GM23248 (cell line): ENCODE measurements around the gene TCF7L2. TPM values are rescaled to one million over a fixed set of nuclear protein-coding genes. Genes with fewer than 3 reads are reported as not detected.

Experiments used
- DNase-seq: peaks from one replicate; pipeline ENCODE4 v3.0.0-alpha.2; 2015
- H2AFZ ChIP-seq: fragments of 200-600 bp; sonication (generic); 2 replicates; pipeline ENCODE4 v1.6.1; 2016; ENCODE audit warnings: antibody characterized with exemption
- H3F3A ChIP-seq: fragments of 200-600 bp; sonication (generic); 2 replicates; pipeline ENCODE4 v1.6.1; 2016; ENCODE audit warnings: mild to moderate bottlenecking, antibody characterized with exemption, mixed run types; ENCODE audit not compliant: insufficient read depth
- H3K27ac ChIP-seq: fragments of 200-600 bp; sonication (generic); 2 replicates; pipeline ENCODE4 v1.5.1; 2016; ENCODE audit warnings: mild to moderate bottlenecking
- H3K27me3 ChIP-seq: fragments of 200-600 bp; sonication (generic); replicated peaks from 2 replicates; pipeline ENCODE4 v1.6.1; 2016; ENCODE audit warnings: mild to moderate bottlenecking; ENCODE audit not compliant: insufficient read depth
- H3K36me3 ChIP-seq: fragments of 200-600 bp; sonication (generic); 2 replicates; pipeline ENCODE4 v1.6.1; 2016; ENCODE audit warnings: low read depth, mild to moderate bottlenecking
- H3K4me1 ChIP-seq: fragments of 200-600 bp; sonication (generic); 2 replicates; pipeline ENCODE4 v1.6.1; 2016; ENCODE audit warnings: mild to moderate bottlenecking; ENCODE audit not compliant: insufficient read depth
- H3K4me2 ChIP-seq: fragments of 200-600 bp; sonication (generic); one replicate; pipeline ENCODE4 v1.6.1; 2016; ENCODE audit warnings: mild to moderate bottlenecking; ENCODE audit not compliant: unreplicated experiment
- H3K4me3 ChIP-seq: fragments of 200-600 bp; sonication (generic); 2 replicates; pipeline ENCODE4 v1.5.1; 2016; ENCODE audit warnings: mild to moderate bottlenecking
- H3K79me2 ChIP-seq: fragments of 200-600 bp; sonication (generic); 2 replicates; pipeline ENCODE4 v1.6.1; 2016; ENCODE audit warnings: mild to moderate bottlenecking; ENCODE audit not compliant: insufficient read depth
- H3K9ac ChIP-seq: fragments of 200-600 bp; sonication (generic); 2 replicates; pipeline ENCODE4 v1.6.1; 2016; ENCODE audit warnings: mild to moderate bottlenecking
- H3K9me2 ChIP-seq: fragments of 200-600 bp; sonication (generic); 2 replicates; pipeline ENCODE4 v1.6.1; 2016; ENCODE audit warnings: mixed run types, mild to moderate bottlenecking, moderate library complexity; ENCODE audit not compliant: insufficient read depth
- H3K9me3 ChIP-seq: fragments of 200-600 bp; sonication (generic); one replicate; pipeline ENCODE4 v1.6.1; 2017; ENCODE audit warnings: low read depth
- H4K20me1 ChIP-seq: fragments of 200-600 bp; sonication (generic); 2 replicates; pipeline ENCODE4 v1.6.0; 2016; ENCODE audit not compliant: insufficient read depth
- EZH2 ChIP-seq: fragments of 200-600 bp; sonication (generic); IDR thresholded peaks from 2 replicates; pipeline ENCODE4 v1.6.1; 2018; ENCODE audit warnings: antibody characterized with exemption, mild to moderate bottlenecking; ENCODE audit not compliant: insufficient read depth, poor library complexity, severe bottlenecking
- EZH2phosphoT487 ChIP-seq: fragments of 200-600 bp; sonication (generic); IDR thresholded peaks from 2 replicates; pipeline ENCODE4 v1.6.1; 2018; ENCODE audit warnings: antibody characterized with exemption, moderate library complexity, mild to moderate bottlenecking, low read depth; ENCODE audit not compliant: insufficient read depth
- WGBS, 2 experiments: methylation state at CpG; one replicate each; pipeline ENCODE4 v1.1.6; 2015 to 2017; ENCODE audit warnings: low lambda C conversion rate in 2 of 2, low coverage in 1 of 2; ENCODE audit errors: missing lambda C conversion rate in 2 of 2; 5-methylcytosine and 5-hydroxymethylcytosine counted together
- in situ Hi-C: fragments of 300-500 bp; cut with MboI; formaldehyde crosslinking; loops from 2 replicates; pipeline ENCODE4 v1.15.0; 2020
- polyA plus RNA-seq: library from polyadenylated mRNA; unstranded; fragments of >200 nt; fragmentation: Nextera tagmentation; extraction: Ambion mirVana; gene quantifications from 2 replicates; pipeline ENCODE4 v1.2.1, GENCODE V29; 2016
- total RNA-seq: library from RNA; depleted of rRNA; stranded (reverse); fragments of >200 nt; shearing (Covaris generic); gene quantifications from 2 replicates; pipeline ENCODE4 v1.2.3, GENCODE V29; 2014

The TCF7L2 gene
- total and polyA plus RNA-seq, 2 experiments from 2014 or later = 6.2 to 19.3 TPM

DNA sequence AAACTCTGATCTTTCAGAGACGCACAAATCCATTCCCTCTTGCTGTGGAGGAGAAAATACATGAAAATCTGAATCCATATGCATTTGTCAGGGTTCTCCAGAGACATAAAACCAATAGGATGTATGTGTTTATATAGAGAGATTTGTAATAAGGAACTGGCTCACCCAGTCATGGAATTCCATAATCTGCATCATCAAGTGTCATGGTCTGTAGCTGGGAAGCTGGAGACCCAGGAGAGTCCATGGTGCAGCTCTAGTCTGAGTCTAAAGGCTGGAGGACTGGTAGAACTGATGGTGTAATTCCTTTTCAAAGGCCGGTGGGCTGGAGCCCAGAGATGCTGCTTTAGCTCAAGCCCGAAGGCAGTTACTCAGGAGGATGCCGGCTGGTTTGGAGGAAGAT, 134.0 kb downstream of the TCF7L2 start:
- H3K27ac ChIP-seq = peak overlapping the region; percentile 28
- DNase-seq = peak; percentile 49
- WGBS, 2 experiments = 44 to 51% methylated on average over 4 of the region's 4 CpGs
- in situ Hi-C loops = no loop called here
- H2AFZ ChIP-seq = no peak overlapping the region
- no peak overlapping the region for H3K4me2 ChIP-seq
- no peaks in the 10 kb centered on the region for H3K9me3 ChIP-seq
- no peak overlapping the region for H3K4me3 ChIP-seq
- no peak overlapping the region for H3K9ac ChIP-seq
- H3K79me2 ChIP-seq = peaks cover 92% of the 10 kb centered on the region
- no peaks in the 10 kb centered on the region for H4K20me1 ChIP-seq
- H3K36me3 ChIP-seq = no peaks in the 10 kb centered on the region
- H3K4me1 ChIP-seq = peaks cover 31% of the 10 kb centered on the region
- no peak for TF ChIP-seq EZH2phosphoT487
- no peak for TF ChIP-seq EZH2
- H3K9me2 ChIP-seq = no peaks in the 10 kb centered on the region
- no peaks in the 10 kb centered on the region for H3K27me3 ChIP-seq
- peaks cover 23% of the 10 kb centered on the region for H3F3A ChIP-seq

DNA sequence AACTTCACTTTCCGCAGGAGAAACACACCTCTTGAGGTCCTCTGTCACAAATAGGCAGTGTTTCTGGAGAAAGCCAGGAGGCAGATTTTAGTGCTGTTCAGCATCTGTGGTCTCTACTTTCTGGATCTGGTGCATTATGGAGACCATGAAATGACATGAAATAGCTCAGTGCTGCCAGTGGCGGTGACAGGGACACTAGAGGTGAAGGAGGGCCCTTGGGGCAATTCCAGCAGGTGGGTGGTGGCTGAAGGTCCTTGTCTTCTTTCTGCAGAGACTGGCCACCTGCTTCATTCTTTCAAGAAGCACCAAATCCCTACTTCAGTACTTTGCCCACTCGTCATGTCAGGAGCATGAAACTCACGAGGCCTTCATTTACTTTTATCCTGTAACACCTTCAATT, 135.7 kb downstream of the TCF7L2 start:
- Histone ChIP-seq H3K36me3 (no peaks in the 10 kb centered on the region), H2AFZ (no peak overlapping the region), H3K27me3 (no peaks in the 10 kb centered on the region), H3K9me3 (no peaks in the 10 kb centered on the region), H3K9ac (no peak overlapping the region), H3F3A (peaks cover 23% of the 10 kb centered on the region), H3K9me2 (no peaks in the 10 kb centered on the region), H4K20me1 (no peaks in the 10 kb centered on the region), H3K4me3 (no peak overlapping the region), H3K4me1 (peaks cover 31% of the 10 kb centered on the region), H3K79me2 (peaks cover 90% of the 10 kb centered on the region), H3K4me2 (no peak overlapping the region), H3K27ac (no peak overlapping the region)
- in situ Hi-C loops = no loop called here
- no peak for DNase-seq
- WGBS, 2 experiments = 100% methylated on average over 4 of the region's 4 CpGs
- TF ChIP-seq EZH2 = no peak
- TF ChIP-seq EZH2phosphoT487 = no peak

DNA sequence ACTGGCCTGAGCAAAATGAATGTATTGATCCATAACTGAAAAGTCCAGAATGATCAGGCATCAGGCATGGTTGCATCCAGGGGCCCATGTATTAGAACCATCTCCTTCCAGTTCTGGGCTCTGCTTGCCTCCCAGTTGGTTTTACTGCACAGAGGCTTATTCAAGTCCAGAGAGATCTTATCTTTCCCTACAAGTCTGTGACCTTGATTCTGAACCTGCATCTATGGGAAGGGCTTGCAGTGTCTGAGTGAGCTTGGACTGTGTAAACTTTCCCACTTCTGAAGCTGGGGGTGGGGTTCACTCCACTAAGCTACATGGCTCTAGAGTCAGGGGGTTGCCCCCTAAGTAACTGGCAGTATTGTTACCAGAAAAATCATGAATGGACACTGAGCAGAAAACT, 136.2 kb downstream of the TCF7L2 start:
- H3K79me2 ChIP-seq = peaks cover 85% of the 10 kb centered on the region
- no peak overlapping the region for H2AFZ ChIP-seq
- no peak for TF ChIP-seq EZH2
- no peak for TF ChIP-seq EZH2phosphoT487
- peak overlapping the region; percentile 64 for H3K9ac ChIP-seq
- no peaks in the 10 kb centered on the region for H3K9me2 ChIP-seq
- peaks cover 31% of the 10 kb centered on the region for H3K4me1 ChIP-seq
- peaks cover 23% of the 10 kb centered on the region for H3F3A ChIP-seq
- in situ Hi-C loops = no loop called here
- no peaks in the 10 kb centered on the region for H3K9me3 ChIP-seq
- H3K4me3 ChIP-seq = no peak overlapping the region
- H3K27me3 ChIP-seq = no peaks in the 10 kb centered on the region
- H3K36me3 ChIP-seq = no peaks in the 10 kb centered on the region; the same call in 1 of the 2 replicates
- H4K20me1 ChIP-seq = no peaks in the 10 kb centered on the region
- peak overlapping the region; percentile 25 for H3K4me2 ChIP-seq
- H3K27ac ChIP-seq = peak overlapping the region; percentile 88
- no peak for DNase-seq

DNA sequence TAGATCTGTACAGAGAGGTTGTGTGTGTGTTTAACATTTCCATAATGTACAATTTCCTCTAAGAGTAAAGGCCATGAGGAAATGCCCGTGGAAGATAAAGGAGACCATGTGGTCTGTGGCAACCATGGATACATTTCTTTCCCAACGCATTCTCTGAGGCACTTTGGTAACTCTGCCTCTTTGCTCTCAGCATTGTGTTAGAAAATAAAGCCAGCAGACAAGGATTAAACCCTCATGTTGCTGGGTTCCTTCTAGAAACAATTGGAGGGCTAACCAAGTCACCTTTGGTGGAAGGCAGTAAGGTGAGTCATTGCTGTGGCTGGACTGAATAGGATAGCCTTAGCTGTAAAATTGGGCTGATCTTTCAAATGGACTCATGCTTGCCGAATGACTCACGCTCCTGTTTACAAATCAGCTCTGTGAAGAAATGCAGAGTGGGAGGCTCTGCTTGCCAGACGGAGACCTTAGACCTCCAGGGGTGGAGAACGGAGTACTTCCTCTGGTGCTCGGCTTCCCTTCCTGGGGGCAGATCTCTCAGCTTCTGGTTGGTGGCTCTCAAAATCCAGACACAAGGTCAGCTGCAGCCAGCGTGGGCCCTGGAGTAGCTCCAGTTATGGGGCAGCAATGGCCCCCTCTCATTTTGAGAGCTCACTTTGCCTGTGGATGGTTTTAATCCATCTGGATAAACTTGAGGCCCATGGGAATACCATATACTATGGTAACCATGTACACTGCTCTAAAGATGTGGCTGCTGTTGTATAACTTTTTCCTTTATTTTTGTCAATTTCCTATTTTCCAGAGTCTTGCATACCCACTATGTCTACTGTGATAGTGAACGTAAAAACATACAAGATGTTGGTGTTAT, 137.3 kb downstream of the TCF7L2 start:
- TF ChIP-seq EZH2 = no peak
- no peak for TF ChIP-seq EZH2phosphoT487
- Histone ChIP-seq H3K9ac (peak overlapping the region; percentile 64), H4K20me1 (no peaks in the 10 kb centered on the region), H3K4me3 (no peak overlapping the region), H3K4me2 (peak overlapping the region; percentile 28), H3K4me1 (peaks cover 31% of the 10 kb centered on the region), H3K9me3 (no peaks in the 10 kb centered on the region), H3F3A (peaks cover 23% of the 10 kb centered on the region), H3K36me3 (no peaks in the 10 kb centered on the region; the same call in 1 of the 2 replicates), H3K9me2 (no peaks in the 10 kb centered on the region), H3K27ac (peak overlapping the region; percentile 88), H2AFZ (no peak overlapping the region), H3K79me2 (peaks cover 84% of the 10 kb centered on the region), H3K27me3 (no peaks in the 10 kb centered on the region)
- WGBS, 2 experiments = 12 to 14% methylated on average over 9 of the region's 9 CpGs
- in situ Hi-C loops = no loop called here
- DNase-seq = peak; percentile 100
